GM18519 (cell line): ENCODE measurements around the gene EEIG1.

Experiments used
- ATAC-seq: cut with Tn5 transposase; IDR thresholded peaks from one replicate; pipeline ENCODE4 v1.9.1; 2021; ENCODE audit warnings: mild to moderate bottlenecking, moderate library complexity; ENCODE audit not compliant: unreplicated experiment, low FRiP score

Gene EEIG1

GRCh38 chr9:127961155-127961490, 19.7 kb downstream of the EEIG1 start:
- ATAC-seq, result no peak

- ATAC-seq, result no peak
Measured at GRCh38 chr9:127960410-127961154, 20.2 kb downstream of the EEIG1 start.

GRCh38 chr9:127959841-127960409, 20.9 kb downstream of the EEIG1 start:
- no peak for ATAC-seq

- no peak for ATAC-seq
Measured at GRCh38 chr9:127959398-127959797, 21.4 kb downstream of the EEIG1 start.

- no peak for ATAC-seq
Measured at GRCh38 chr9:127958728-127959127, 22.1 kb downstream of the EEIG1 start.

- no peak for ATAC-seq
Measured at GRCh38 chr9:127955294-127956015, 25.3 kb downstream of the EEIG1 start.

- ATAC-seq, result no peak
Measured at GRCh38 chr9:127954831-127955293, 25.9 kb downstream of the EEIG1 start.

GRCh38 chr9:127953768-127954505, 26.9 kb downstream of the EEIG1 start:
- ATAC-seq, result no peak

- no peak for ATAC-seq
Measured at GRCh38 chr9:127953154-127953553, 27.6 kb downstream of the EEIG1 start.

- no peak for ATAC-seq
Measured at GRCh38 chr9:127950513-127951289, 30.1 kb downstream of the EEIG1 start.

GRCh38 chr9:127949827-127950512, 30.8 kb downstream of the EEIG1 start:
- ATAC-seq, result no peak

- no peak for ATAC-seq
Measured at GRCh38 chr9:127947841-127948710, 32.7 kb downstream of the EEIG1 start.

- ATAC-seq, result no peak
Measured at GRCh38 chr9:127946728-127947127, 34.1 kb downstream of the EEIG1 start.

- ATAC-seq, result no peak
Measured at GRCh38 chr9:127945942-127946341, 34.8 kb downstream of the EEIG1 start.

- no peak for ATAC-seq
Measured at GRCh38 chr9:127945338-127945737, 35.5 kb downstream of the EEIG1 start.

GRCh38 chr9:127944586-127945218, 36.1 kb downstream of the EEIG1 start:
- no peak for ATAC-seq

- peak; percentile 41 for ATAC-seq
Measured at GRCh38 chr9:127943731-127944144, 37.1 kb downstream of the EEIG1 start.

GRCh38 chr9:127943011-127943662, 37.7 kb downstream of the EEIG1 start:
- ATAC-seq, result no peak
